HCT116 (cell line): ENCODE data around the gene FABP2. TPM values are rescaled to one million over a fixed set of nuclear protein-coding genes. Genes with fewer than 3 reads are reported as not detected.

Experiments used
- ATAC-seq: fragments of 200-7000 bp; cut with Tn5 transposase; 2 replicates; pipeline ENCODE4 v1.9.1; 2020; ENCODE audit warnings: mild to moderate bottlenecking, moderate library complexity
- BruUV-seq: library from RNA; stranded (reverse); fragments of 400-500 nt; replicated peaks from 2 replicates; lab custom pipeline; 2021; lab: Mats Ljungman, UMichigan
- CTCF ChIA-PET: fragments of 300-600 bp; sonication (Branson Sonifier 250); formaldehyde crosslinking; loops from one replicate; lab custom pipeline; 2021; ENCODE audit warnings: antibody characterized with exemption; lab: Charles Lee
- POLR2A ChIA-PET: fragments of 300-600, 350-600 bp; sonication (Branson Sonifier 250); formaldehyde crosslinking; loops from one replicate; lab custom pipeline; 2021; ENCODE audit warnings: antibody characterized with exemption; lab: Charles Lee
- RAD21 ChIA-PET, 2 experiments: fragments of 300-600 bp; sonication (Branson Sonifier 250); formaldehyde crosslinking; loops; one replicate each; lab custom pipeline; 2023; ENCODE audit warnings: low total read pairs in 2 of 2; ENCODE audit not compliant: uncharacterized antibody in 2 of 2, unreplicated experiment in 2 of 2, low non-redundant PET in 1 of 2; lab: Charles Lee
- DNase-seq: peaks from one replicate; pipeline ENCODE4 v3.0.0-alpha.2; 2010; ENCODE audit warnings: low read depth, low spot score
- H2AFZ ChIP-seq: fragments of 200-600 bp; shearing (Covaris generic), sonication (generic); 2 replicates; pipeline ENCODE4 v1.6.1; 2017; ENCODE audit warnings: low read depth, mixed run types, mixed read lengths, antibody characterized with exemption, low read length; ENCODE audit not compliant: poor library complexity, severe bottlenecking
- H3K27ac ChIP-seq: 2 replicates; pipeline ENCODE4 v1.5.1; 2012; ENCODE audit warnings: low read depth, low read length
- H3K27me3 ChIP-seq: fragments of 200-600 bp; sonication (generic); 2 replicates; pipeline ENCODE4 v1.6.1; 2016; ENCODE audit warnings: mixed run types, low read length, mixed read lengths; ENCODE audit not compliant: insufficient read depth
- H3K36me3 ChIP-seq, 2 experiments: fragments of 200-500 bp in 1 of 2; fragments of 200-600 bp in 1 of 2; sonication (Bioruptor generic) in 1 of 2; sonication (generic) in 1 of 2; 2 replicates each; pipeline versions ENCODE4 v1.5.1 to v1.6.1; 2014 to 2016; ENCODE audit warnings: low read length in 2 of 2, inconsistent platforms in 1 of 2, mixed read lengths in 1 of 2, mixed run types in 1 of 2; ENCODE audit not compliant: insufficient read depth in 2 of 2, control insufficient read depth in 1 of 2
- H3K4me1 ChIP-seq, 2 experiments: fragments of 200-600 bp in 1 of 2; sonication (generic) in 1 of 2; 2 replicates each; pipeline versions ENCODE4 v1.5.1 to v1.6.1; 2012 to 2017; ENCODE audit warnings: low read length in 2 of 2, inconsistent platforms in 1 of 2, mild to moderate bottlenecking in 1 of 2, mixed read lengths in 1 of 2, mixed run types in 1 of 2, moderate library complexity in 1 of 2; ENCODE audit not compliant: insufficient read depth in 2 of 2, control insufficient read depth in 1 of 2
- H3K4me2 ChIP-seq: fragments of 200-600 bp; sonication (generic); 2 replicates; pipeline ENCODE4 v1.6.1; 2017; ENCODE audit warnings: mixed run types, low read length, mixed read lengths
- H3K4me3 ChIP-seq, 2 experiments: fragments of 200-600 bp in 1 of 2; sonication (generic) in 1 of 2; replicated peaks in 1 of 2; 2 replicates each; pipeline ENCODE4 v1.5.1; 2011 to 2016; ENCODE audit warnings: low read length in 2 of 2, control low read depth in 1 of 2, low read depth in 1 of 2, mild to moderate bottlenecking in 1 of 2, mixed read lengths in 1 of 2, mixed run types in 1 of 2
- H3K79me2 ChIP-seq: fragments of 200-600 bp; sonication (generic); 2 replicates; pipeline ENCODE4 v1.6.1; 2017; ENCODE audit warnings: mild to moderate bottlenecking, mixed run types, low read length, moderate library complexity, mixed read lengths; ENCODE audit not compliant: insufficient read depth
- H3K9ac ChIP-seq: fragments of 200-600 bp; sonication (generic); 2 replicates; pipeline ENCODE4 v1.6.1; 2016; ENCODE audit warnings: low read length, mixed read lengths
- H3K9me2 ChIP-seq: fragments of 200-600 bp; sonication (generic), shearing (Covaris generic); 2 replicates; pipeline ENCODE4 v1.6.1; 2017; ENCODE audit warnings: mixed run types, mild to moderate bottlenecking, moderate library complexity; ENCODE audit not compliant: insufficient read depth
- H3K9me3 ChIP-seq, 2 experiments: fragments of 200-500 bp in 1 of 2; fragments of 200-600 bp in 1 of 2; sonication (Bioruptor generic) in 1 of 2; sonication (generic) in 1 of 2; 2 replicates each; pipeline ENCODE4 v1.6.1; 2014 to 2017; ENCODE audit warnings: low read length in 2 of 2, mixed read lengths in 2 of 2, inconsistent platforms in 1 of 2, low read depth in 1 of 2, mild to moderate bottlenecking in 1 of 2, mixed run types in 1 of 2, moderate library complexity in 1 of 2; ENCODE audit not compliant: control insufficient read depth in 1 of 2, insufficient read depth in 1 of 2
- H4K20me1 ChIP-seq: fragments of 200-600 bp; sonication (generic), shearing (Covaris generic); 2 replicates; pipeline ENCODE4 v1.6.1; 2017; ENCODE audit warnings: mixed run types, mild to moderate bottlenecking, moderate library complexity; ENCODE audit not compliant: insufficient read depth
- ATF3 ChIP-seq: IDR thresholded peaks from 2 replicates; pipeline ENCODE4 v1.6.1; 2012
- CBX3 ChIP-seq: IDR thresholded peaks from 2 replicates; pipeline ENCODE4 v1.6.1; 2012; ENCODE audit warnings: low read depth
- EZH2phosphoT487 ChIP-seq: fragments of 200-600 bp; IDR thresholded peaks from 2 replicates; pipeline ENCODE4 v1.6.1; 2018; ENCODE audit warnings: antibody characterized with exemption, borderline replicate concordance
- FOSL1 ChIP-seq: IDR thresholded peaks from 2 replicates; pipeline ENCODE4 v1.6.1; 2012; ENCODE audit warnings: low read depth
- POLR2A ChIP-seq: IDR thresholded peaks from 2 replicates; pipeline ENCODE4 v1.7.0; 2011; ENCODE audit warnings: borderline replicate concordance; ENCODE audit not compliant: insufficient read depth, insufficient read length; ENCODE audit errors: extremely low read depth
- POLR2AphosphoS5 ChIP-seq: IDR thresholded peaks from 2 replicates; pipeline ENCODE4 v1.6.1; 2011; ENCODE audit warnings: mild to moderate bottlenecking, low read depth, low read length, moderate library complexity
- RAD21 ChIP-seq: IDR thresholded peaks from 2 replicates; pipeline ENCODE4 v1.6.1; 2012; ENCODE audit warnings: low read depth, mild to moderate bottlenecking
- SIN3A ChIP-seq: IDR thresholded peaks from 2 replicates; pipeline ENCODE4 v1.6.1; 2012; ENCODE audit warnings: low read depth
- SP1 ChIP-seq: IDR thresholded peaks from 2 replicates; pipeline ENCODE4 v1.6.1; 2012; ENCODE audit warnings: low read depth
- SRF ChIP-seq: IDR thresholded peaks from 2 replicates; pipeline ENCODE4 v1.6.1; 2012; ENCODE audit warnings: low read depth
- TCF7L2 ChIP-seq: IDR thresholded peaks from 2 replicates; pipeline ENCODE4 v1.7.0; 2011; ENCODE audit warnings: borderline replicate concordance, inconsistent platforms; ENCODE audit not compliant: insufficient read depth, insufficient read length; ENCODE audit errors: extremely low read depth
- YY1 ChIP-seq: IDR thresholded peaks from 2 replicates; pipeline ENCODE4 v1.6.1; 2011; ENCODE audit warnings: low read length, low read depth, moderate library complexity, mild to moderate bottlenecking; ENCODE audit not compliant: insufficient replicate concordance; ENCODE audit errors: extremely low read depth
- ZBTB33 ChIP-seq: IDR thresholded peaks from 2 replicates; pipeline ENCODE4 v1.6.1; 2011; ENCODE audit warnings: mild to moderate bottlenecking, low read length, moderate library complexity; ENCODE audit not compliant: insufficient replicate concordance; ENCODE audit errors: extremely low read depth
- ZFX ChIP-seq: fragments of 450-650 bp; IDR thresholded peaks from 2 replicates; pipeline ENCODE4 v1.6.1; 2017
- ZNF274 ChIP-seq: fragments of 200-500 bp; sonication (Bioruptor generic); IDR thresholded peaks from 2 replicates; pipeline ENCODE4 v1.6.1; 2014; ENCODE audit warnings: mild to moderate bottlenecking, low read depth, low read length, inconsistent platforms
- intact Hi-C: fragments of 100-400 bp; cut with micrococcal nuclease; formaldehyde crosslinking; loops from 2 replicates; pipeline ENCODE4 v1.10.0; 2022
- total RNA-seq: library from RNA; stranded (reverse); gene quantifications from one replicate; pipeline ENCODE4 v1.2.1, GENCODE V29; 2021; ENCODE audit not compliant: unreplicated experiment

FABP2 gene
- total RNA-seq, 1 experiment from 2014 or later: not detected

GRCh38 chr4:119310826-119311225, 11.1 kb downstream of the FABP2 start:
- CTCF ChIA-PET: no interaction called here
- intact Hi-C loops: loop anchor here (5.0 kb wide), 1 partner anchor 476 kb away; no protein-coding TSS in a partner anchor
- TF ChIP-seq RAD21: no peak
- no peak for TF ChIP-seq ZFX

GRCh38 chr4:119307606-119308005, 14.3 kb downstream of the FABP2 start:
- Histone ChIP-seq H3K4me3 (no peak overlapping the region), H4K20me1 (0 out of 2 replicates have a peak, but pooled peaks cover 3% of the 10 kb centered on the region), H3K27ac (no peak overlapping the region), H3K9me3 (no peaks in the 10 kb centered on the region), H3K27me3 (no peaks in the 10 kb centered on the region), H3K79me2 (no peaks in the 10 kb centered on the region), H2AFZ (no peak overlapping the region), H3K36me3 (no peaks in the 10 kb centered on the region), H3K4me1 (no peaks in the 10 kb centered on the region), H3K9ac (no peak overlapping the region), H3K4me2 (no peak overlapping the region), H3K9me2 (no peaks in the 10 kb centered on the region)
- TF ChIP-seq EZH2phosphoT487 (no peak), SP1 (no peak), YY1 (no peak), FOSL1 (no peak), POLR2AphosphoS5 (no peak), SIN3A (no peak), SRF (no peak), POLR2A (no peak), ATF3 (no peak), TCF7L2 (no peak), ZNF274 (no peak), CBX3 (no peak), ZBTB33 (no peak), RAD21 (no peak)
- POLR2A ChIA-PET: no interaction called here
- intact Hi-C loops: no loop called here
- no peak for ATAC-seq
- BruUV-seq: no TSS peak
- RAD21 ChIA-PET: no interaction called here
- CTCF ChIA-PET: no interaction called here
- DNase-seq: no peak

More at GRCh38 chr4:119310826-119311225, 11.1 kb downstream of the FABP2 start:
- ChIA-PET RAD21 (no interaction called here), POLR2A (interaction anchor here (0.9 kb wide), 1 partner anchor 10 kb away, joined by 3 read pairs; a partner anchor contains a TSS)
- Histone ChIP-seq H3K9ac (no peak overlapping the region), H3K79me2 (no peaks in the 10 kb centered on the region), H3K27me3 (no peaks in the 10 kb centered on the region), H3K4me2 (no peak overlapping the region), H4K20me1 (0 out of 2 replicates have a peak, but pooled peaks cover 3% of the 10 kb centered on the region), H3K9me3 (no peaks in the 10 kb centered on the region), H3K36me3 (no peaks in the 10 kb centered on the region), H3K4me3 (no peak overlapping the region), H3K9me2 (no peaks in the 10 kb centered on the region), H2AFZ (no peak overlapping the region), H3K27ac (no peak overlapping the region), H3K4me1 (no peaks in the 10 kb centered on the region)
- no TSS peak for BruUV-seq
- DNase-seq: no peak
- no peak for ATAC-seq
